Heart left ventricle (tissue), 16 donors: Measurements from ENCODE around the gene NUP50. TPM values are rescaled to one million over a fixed set of nuclear protein-coding genes. Genes with fewer than 3 reads are reported as not detected.

Experiments used
- ATAC-seq, 4 donors: fragments of 200-7000 bp; cut with Tn5 transposase; one replicate each; pipeline ENCODE4 v1.9.1; 2020 to 2022; ENCODE audit warnings: moderate library complexity in 4 of 4, mild to moderate bottlenecking in 3 of 4, moderate number of reproducible peaks in 1 of 4
- DNase-seq, 5 donors: peaks; one replicate each; pipeline ENCODE4 v3.0.0-alpha.2; 2020
- H3K27ac ChIP-seq, 12 donors: fragments of 200-600 bp; sonication (generic) in 4 of 12; one replicate each; pipeline versions ENCODE4 v1.5.0 to v1.8.0; 2016 to 2022; ENCODE audit warnings: mild to moderate bottlenecking in 2 of 12
- H3K27me3 ChIP-seq, 9 donors: fragments of 200-600 bp; sonication (generic) in 2 of 9; one replicate each; pipeline versions ENCODE4 v1.5.1 to v1.8.0; 2016 to 2022; ENCODE audit warnings: mild to moderate bottlenecking in 3 of 9
- H3K36me3 ChIP-seq, 9 donors: fragments of 200-600 bp; sonication (generic) in 2 of 9; one replicate each; pipeline versions ENCODE4 v1.5.0 to v1.8.0; 2018 to 2022; ENCODE audit warnings: mild to moderate bottlenecking in 2 of 9
- H3K4me1 ChIP-seq, 12 donors: fragments of 200-600 bp; sonication (generic) in 4 of 12; one replicate each; pipeline versions ENCODE4 v1.5.0 to v1.8.0; 2016 to 2022; ENCODE audit warnings: mild to moderate bottlenecking in 3 of 12
- H3K4me3 ChIP-seq, 12 donors: fragments of 200-600 bp; sonication (generic) in 4 of 12; one replicate each; pipeline versions ENCODE4 v1.5.0 to v1.8.0; 2017 to 2022; ENCODE audit warnings: mild to moderate bottlenecking in 9 of 12, moderate library complexity in 4 of 12
- H3K9me3 ChIP-seq, 12 donors: fragments of 200-600 bp; sonication (generic) in 4 of 12; one replicate each; pipeline versions ENCODE4 v1.5.0 to v1.8.0; 2016 to 2022; ENCODE audit warnings: mild to moderate bottlenecking in 1 of 12
- POLR2A ChIP-seq, 2 donors: fragments of 450-650 bp; IDR thresholded peaks; one replicate each; pipeline ENCODE4 v1.6.1; 2017; ENCODE audit warnings: antibody characterized with exemption in 2 of 2, mild to moderate bottlenecking in 2 of 2, moderate library complexity in 2 of 2
- WGBS, 4 donors: extraction: QIAGEN DNeasy Blood & Tissue Kit in 2 of 4; methylation state at CpG; one replicate each; pipeline versions ENCODE4 v1.1.5 to v1.1.7; 2013 to 2018; 5-methylcytosine and 5-hydroxymethylcytosine counted together
- intact Hi-C, 10 donors: fragments of 100-400 bp; cut with DNase I; formaldehyde crosslinking; loops; one replicate each; pipeline versions ENCODE4 v1.11.1 to v1.14.2; 2022
- polyA plus RNA-seq, 2 donors: library from polyadenylated mRNA; stranded (reverse); fragments of 200-250 nt; gene quantifications; one replicate each; pipeline ENCODE4 v1.2.3, GENCODE V29; 2013
- total RNA-seq, 9 donors: library from RNA; depleted of rRNA in 2 of 9; stranded (reverse); fragments of >200 nt in 2 of 9; fragmentation: NEBNext Ultra II Directional in 3 of 9; extraction: Animal tissue kit (Norgen Biotek cat#: 25700) in 3 of 9; gene quantifications; one replicate each; pipeline versions ENCODE4 v1.1.0 to v1.2.4, GENCODE V29; 2016 to 2023
- TF ChIP-seq, protein P1 (sequence below), 12 donors: fragments of 200-600 bp; sonication (generic) in 4 of 12; IDR thresholded peaks; one replicate each; pipeline versions ENCODE4 v1.5.0 to v1.8.0; 2018 to 2022; ENCODE audit warnings: antibody characterized with exemption in 12 of 12, mild to moderate bottlenecking in 5 of 12
- donor health status: ischemic (EF 13 %, LVEDD 7.1; RV severe dilation, severe dysfunction).
- donor health status: healthy with polysubstance abuse.
- donor health status: DM: no; HTN: yes; CAD: no.
- donor health status: DM: no; HTN: no; CAD: no.
- donor health status: ischemic (EF 25% LVEDD 6.9; RV normal size, moderate dysfunction).
- donor health status: ischemic (EF 25% LVEDD 5.7; RV mildly dilated, moderate dysfunction).
- donor health status: healthy.
- donor health status: DM: yes; HTN: yes; CAD: no.
- donor health status: ischemic (EF 35%, LVEDD 5.7; RV mildly dilated, moderate dysfunction).
- donor health status: nonischemic (EF 11% LVEDD 7.7; RV severe dilation, severe dysfunction).
- donor health status: DM: yes; HTN: yes; CAD: no.
- donor health status: PGD.
- donor health status: ischemic (EF 29% LVEDD 5.4; RV normal size, mild dysfunction).
- donor health status: nonischemic (EF 23%, LVEDD 6.1; RV moderate dilation, normal function).

The NUP50 gene
- total and polyA plus RNA-seq, 11 donors, result 5.8 to 42.6 (median 14.1) TPM

- no peak for ATAC-seq
Measured at GRCh38 chr22:45233386-45233785, 69.7 kb downstream of the NUP50 start.

GRCh38 chr22:45233827-45234226 lies 70.1 kb downstream of the NUP50 start:
- H3K4me1 ChIP-seq, result peaks cover 0 to 81% (median 0%) of the 10 kb centered on the region in 12 donors
- 91 to 94% (median 93%) methylated on average over 3 to 10 of the region's 10 CpGs for WGBS, 4 donors
- intact Hi-C loops, result loop anchor here in 1 of 10 donors (10.0 kb wide), 1 partner anchor 49 kb away; no protein-coding TSS in a partner anchor
- peaks cover 0 to 11% (median 0%) of the 10 kb centered on the region in 9 donors for H3K36me3 ChIP-seq
- H3K4me3 ChIP-seq, result no peak overlapping the region
- TF ChIP-seq POLR2A (IDR thresholded peaks at IDR 0.05), result no peak
- TF ChIP-seq, protein P1, sequence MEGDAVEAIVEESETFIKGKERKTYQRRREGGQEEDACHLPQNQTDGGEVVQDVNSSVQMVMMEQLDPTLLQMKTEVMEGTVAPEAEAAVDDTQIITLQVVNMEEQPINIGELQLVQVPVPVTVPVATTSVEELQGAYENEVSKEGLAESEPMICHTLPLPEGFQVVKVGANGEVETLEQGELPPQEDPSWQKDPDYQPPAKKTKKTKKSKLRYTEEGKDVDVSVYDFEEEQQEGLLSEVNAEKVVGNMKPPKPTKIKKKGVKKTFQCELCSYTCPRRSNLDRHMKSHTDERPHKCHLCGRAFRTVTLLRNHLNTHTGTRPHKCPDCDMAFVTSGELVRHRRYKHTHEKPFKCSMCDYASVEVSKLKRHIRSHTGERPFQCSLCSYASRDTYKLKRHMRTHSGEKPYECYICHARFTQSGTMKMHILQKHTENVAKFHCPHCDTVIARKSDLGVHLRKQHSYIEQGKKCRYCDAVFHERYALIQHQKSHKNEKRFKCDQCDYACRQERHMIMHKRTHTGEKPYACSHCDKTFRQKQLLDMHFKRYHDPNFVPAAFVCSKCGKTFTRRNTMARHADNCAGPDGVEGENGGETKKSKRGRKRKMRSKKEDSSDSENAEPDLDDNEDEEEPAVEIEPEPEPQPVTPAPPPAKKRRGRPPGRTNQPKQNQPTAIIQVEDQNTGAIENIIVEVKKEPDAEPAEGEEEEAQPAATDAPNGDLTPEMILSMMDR (IDR thresholded peaks at IDR 0.05), result no peak
- no peaks in the 10 kb centered on the region for H3K27me3 ChIP-seq
- no peaks in the 10 kb centered on the region for H3K9me3 ChIP-seq
- DNase-seq, result peak in 1 of 5 donors; percentile 19
- H3K27ac ChIP-seq, result peak overlapping the region in 1 of 12 donors; percentile 84
- ATAC-seq, result no peak

More at GRCh38 chr22:45233386-45233785, 69.7 kb downstream of the NUP50 start:
- H3K4me3 ChIP-seq, result no peak overlapping the region
- 90 to 97% (median 95%) methylated on average over 9 to 10 of the region's 10 CpGs for WGBS, 4 donors
- H3K36me3 ChIP-seq, result peaks cover 0 to 11% (median 0%) of the 10 kb centered on the region in 9 donors
- intact Hi-C loops, result loop anchor here in 1 of 10 donors (10.0 kb wide), 1 partner anchor 49 kb away; no protein-coding TSS in a partner anchor
- no peaks in the 10 kb centered on the region for H3K9me3 ChIP-seq
- H3K27ac ChIP-seq, result no peak overlapping the region
- TF ChIP-seq POLR2A (IDR thresholded peaks at IDR 0.05), result no peak
- TF ChIP-seq, protein P1 (IDR thresholded peaks at IDR 0.05), result no peak
- H3K4me1 ChIP-seq, result peaks cover 0 to 77% (median 0%) of the 10 kb centered on the region in 12 donors
- H3K27me3 ChIP-seq, result no peaks in the 10 kb centered on the region
- peak in 1 of 5 donors; percentile 19 for DNase-seq

DNA sequence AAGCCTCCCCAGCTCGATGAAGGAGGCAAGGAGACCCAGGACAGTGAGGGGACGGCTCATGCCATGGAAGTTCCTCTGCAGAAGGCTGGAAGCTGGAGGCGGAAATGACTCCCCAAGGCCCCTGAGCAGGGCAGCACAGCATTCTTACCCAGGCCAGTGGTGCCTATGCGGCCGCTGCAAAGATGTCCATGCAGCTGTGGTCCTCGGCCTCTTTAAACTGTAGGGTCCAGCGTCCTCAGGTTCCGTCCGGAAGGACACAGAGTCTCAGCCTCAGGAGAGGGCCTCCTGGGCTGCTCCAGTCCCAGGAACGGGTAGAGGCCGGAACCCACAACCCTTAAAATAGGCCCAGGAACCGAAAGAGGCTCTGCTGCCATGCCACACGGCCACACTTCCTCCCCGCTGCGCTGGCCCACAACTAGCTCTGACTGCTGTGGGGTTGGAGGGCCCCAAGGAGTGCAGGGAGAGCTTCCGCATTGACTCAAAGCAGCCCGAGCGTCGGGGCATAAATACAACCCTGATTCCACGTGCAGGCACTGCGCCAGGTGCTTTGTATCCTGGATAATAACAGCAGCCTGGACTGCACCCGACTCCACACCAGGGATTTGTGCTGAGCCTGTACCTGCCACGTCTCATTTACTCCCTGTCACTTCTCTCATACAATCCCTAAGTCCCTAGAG lies 71.5 kb downstream of the NUP50 start:
- intact Hi-C loops, result loop anchor here in 1 of 10 donors (10.0 kb wide), 1 partner anchor 50 kb away; no protein-coding TSS in a partner anchor
- H3K27ac ChIP-seq, result peak overlapping the region in 1 of 12 donors; percentile 84
- TF ChIP-seq POLR2A (IDR thresholded peaks at IDR 0.05), result no peak
- TF ChIP-seq, protein P1 (IDR thresholded peaks at IDR 0.05), result no peak
- WGBS, 4 donors, result 74 to 86% (median 82%) methylated on average over 23 of the region's 23 CpGs
- ATAC-seq (peak in 3 of 4 donors; percentile 30 to 69 (median 52)), DNase-seq (peak; percentile 40 to 78 (median 52))
- no peaks in the 10 kb centered on the region for H3K9me3 ChIP-seq
- H3K27me3 ChIP-seq, result no peaks in the 10 kb centered on the region
- peak overlapping the region in 1 of 12 donors; percentile 31 for H3K4me3 ChIP-seq
- H3K4me1 ChIP-seq, result peaks cover 0 to 90% (median 9%) of the 10 kb centered on the region in 12 donors
- peaks cover 0 to 11% (median 0%) of the 10 kb centered on the region in 9 donors for H3K36me3 ChIP-seq

- Histone ChIP-seq H3K4me1 (peaks cover 0 to 83% (median 11%) of the 10 kb centered on the region in 12 donors), H3K4me3 (no peak overlapping the region), H3K9me3 (no peaks in the 10 kb centered on the region), H3K36me3 (peaks cover 0 to 11% (median 0%) of the 10 kb centered on the region in 9 donors), H3K27ac (peak overlapping the region in 1 of 12 donors; percentile 84), H3K27me3 (no peaks in the 10 kb centered on the region)
- 88 to 96% (median 92%) methylated on average over 15 to 20 of the region's 20 CpGs for WGBS, 4 donors
- intact Hi-C loops, result loop anchor here in 1 of 10 donors (10.0 kb wide), 1 partner anchor 51 kb away; no protein-coding TSS in a partner anchor
- TF ChIP-seq, protein P1 (IDR thresholded peaks at IDR 0.05), result no peak
- no peak for TF ChIP-seq POLR2A (IDR thresholded peaks at IDR 0.05)
- DNase-seq (peak in 1 of 5 donors; percentile 20), ATAC-seq (no peak)
Measured at GRCh38 chr22:45235851-45236342, 72.2 kb downstream of the NUP50 start.
